Panc1 (cell line): ENCODE measurements around the gene RHBDF2. TPM values are rescaled to one million over a fixed set of nuclear protein-coding genes. Genes with fewer than 3 reads are reported as not detected.

Experiments used
- ATAC-seq: fragments of 200-7000 bp; cut with Tn5 transposase; 2 replicates; pipeline ENCODE4 v1.9.1; 2020; ENCODE audit warnings: mild to moderate bottlenecking, moderate library complexity
- BruUV-seq: library from RNA; stranded (reverse); fragments of 400-500 nt; replicated peaks from 2 replicates; lab custom pipeline; 2021; lab: Mats Ljungman, UMichigan
- CTCF ChIA-PET: fragments of 300-600 bp; sonication (Branson Sonifier 250); formaldehyde crosslinking; loops from one replicate; lab custom pipeline; 2022; ENCODE audit warnings: antibody characterized with exemption; lab: Charles Lee
- POLR2A ChIA-PET: fragments of 300-600 bp; sonication (Branson Sonifier 250); formaldehyde crosslinking; loops from one replicate; lab custom pipeline; 2022; ENCODE audit warnings: antibody characterized with exemption; lab: Charles Lee
- DNase-seq: peaks from one replicate; pipeline ENCODE4 v3.0.0-alpha.2; 2010; ENCODE audit warnings: low read depth, low spot score
- H3K27ac ChIP-seq: 2 replicates; pipeline ENCODE4 v1.5.1; 2011; ENCODE audit warnings: mild to moderate bottlenecking, low read length, inconsistent platforms
- H3K27me3 ChIP-seq: fragments of 200-500 bp; sonication (Bioruptor generic); 2 replicates; pipeline ENCODE4 v1.6.0; 2014; ENCODE audit warnings: low read length, inconsistent platforms; ENCODE audit not compliant: control insufficient read depth, insufficient read depth
- H3K36me3 ChIP-seq: fragments of 200-500 bp; sonication (Bioruptor generic); 2 replicates; pipeline ENCODE4 v1.5.1; 2014; ENCODE audit warnings: inconsistent platforms, mild to moderate bottlenecking, low read length, moderate library complexity; ENCODE audit not compliant: control insufficient read depth, insufficient read depth
- H3K4me1 ChIP-seq: 2 replicates; pipeline ENCODE4 v1.5.1; 2011; ENCODE audit warnings: inconsistent platforms, mild to moderate bottlenecking, low read length, moderate library complexity; ENCODE audit not compliant: control insufficient read depth, insufficient read depth
- H3K4me3 ChIP-seq, 2 experiments: 2 replicates each; pipeline ENCODE4 v1.5.1; 2011 to 2012; ENCODE audit warnings: low read depth in 2 of 2, low read length in 2 of 2, mild to moderate bottlenecking in 2 of 2, inconsistent platforms in 1 of 2, moderate library complexity in 1 of 2
- H3K9me3 ChIP-seq: fragments of 200-500 bp; sonication (Bioruptor generic); 2 replicates; pipeline ENCODE4 v1.5.1; 2014; ENCODE audit warnings: low read depth, mild to moderate bottlenecking, inconsistent platforms, low read length, moderate library complexity; ENCODE audit not compliant: control insufficient read depth, insufficient read depth
- CTCF ChIP-seq: fragments of 450-650 bp; IDR thresholded peaks from 2 replicates; pipeline ENCODE4 v1.5.1; 2017; ENCODE audit warnings: mild to moderate bottlenecking
- POLR2AphosphoS5 ChIP-seq: IDR thresholded peaks from 2 replicates; pipeline ENCODE4 v1.6.1; 2012; ENCODE audit warnings: mild to moderate bottlenecking, low read depth, low read length, moderate library complexity
- REST ChIP-seq, 2 experiments: IDR thresholded peaks; 2 replicates each; pipeline ENCODE4 v1.6.1; 2011 to 2012; ENCODE audit warnings: low read depth in 2 of 2, control low read depth in 1 of 2, low read length in 1 of 2, mild to moderate bottlenecking in 1 of 2, moderate library complexity in 1 of 2; ENCODE audit not compliant: insufficient read depth in 1 of 2
- SIN3A ChIP-seq: IDR thresholded peaks from 2 replicates; pipeline ENCODE4 v1.6.1; 2012; ENCODE audit warnings: low read depth, mild to moderate bottlenecking, low read length, moderate library complexity, borderline replicate concordance; ENCODE audit not compliant: insufficient read depth
- TCF7L2 ChIP-seq: IDR thresholded peaks from 2 replicates; pipeline ENCODE4 v1.6.1; 2011; ENCODE audit warnings: mild to moderate bottlenecking, low read depth, low read length, inconsistent platforms
- in situ Hi-C: cut with HindIII; loops from 2 replicates; pipeline ENCODE4 v1.10.0; 2016; ENCODE audit warnings: low sequenced_read_pairs, low pct_unique_long_range_greater_than_20kb
- intact Hi-C: fragments of 100-400 bp; cut with micrococcal nuclease; formaldehyde crosslinking; loops from one replicate; pipeline ENCODE4 v1.10.0; 2022; ENCODE audit not compliant: unreplicated experiment
- total RNA-seq: library from RNA; stranded (reverse); gene quantifications from one replicate; pipeline ENCODE4 v1.2.1, GENCODE V29; 2021; ENCODE audit not compliant: unreplicated experiment

The RHBDF2 gene
- total RNA-seq, 1 experiment from 2014 or later = 67.8 TPM

GRCh38 chr17:76502341-76503211 is 1.4 kb upstream of the RHBDF2 start:
- DNase-seq (no peak), ATAC-seq (no peak)
- intact Hi-C loops (no loop called here), in situ Hi-C loops (no loop called here)
- ChIA-PET CTCF (interaction anchor here (0.6 to 1.4 kb wide), 5 partner anchors 24 to 1768 kb away, joined by 3 read pairs; partner anchors contain the start of gene AANAT), POLR2A (interaction anchor here (0.6 to 0.8 kb wide), 4 partner anchors 24 to 911 kb away, joined by 3 to 8 read pairs (median 3); no protein-coding TSS in a partner anchor)
- Histone ChIP-seq H3K36me3 (peaks cover 7% of the 10 kb centered on the region; the same call in 1 of the 2 replicates), H3K27me3 (no peaks in the 10 kb centered on the region), H3K4me1 (peaks cover 35% of the 10 kb centered on the region), H3K9me3 (no peaks in the 10 kb centered on the region), H3K4me3 (no peak overlapping the region), H3K27ac (peak overlapping the region; percentile 90; the same call in 1 of the 2 replicates)
- no TSS peak for BruUV-seq
- no peak for TF ChIP-seq SIN3A

- CTCF ChIA-PET = interaction anchor here (0.6 kb wide), 1 partner anchor 1767 kb away, joined by 3 read pairs; no protein-coding TSS in a partner anchor
- Histone ChIP-seq H3K9me3 (no peaks in the 10 kb centered on the region), H3K27ac (peak overlapping the region; percentile 90), H3K4me1 (peaks cover 42% of the 10 kb centered on the region), H3K27me3 (no peaks in the 10 kb centered on the region), H3K4me3 (peak overlapping the region; percentile 89), H3K36me3 (peaks cover 7% of the 10 kb centered on the region; the same call in 1 of the 2 replicates)
- TF ChIP-seq CTCF (no peak), REST (IDR thresholded peaks at IDR 0.05; ENCODE audit: insufficient read depth in 1 of 2, low read depth in 2 of 2, low read length in 1 of 2) (no peak), TCF7L2 (no peak), SIN3A (no peak), POLR2AphosphoS5 (no peak)
- ATAC-seq = no peak
- POLR2A ChIA-PET = interaction anchor here (0.6 to 0.8 kb wide), 2 partner anchors 24 to 37 kb away, joined by 3 read pairs; no protein-coding TSS in a partner anchor
- no TSS peak for BruUV-seq
- no peak for DNase-seq
- in situ Hi-C loops = no loop called here
- intact Hi-C loops = no loop called here
These were observed 644 bp upstream of the RHBDF2 start for GRCh38 chr17:76501827-76502307.
